Measurements from ENCODE around the gene OR2L2. TPM values are rescaled to one million over a fixed set of nuclear protein-coding genes. Genes with fewer than 3 reads are reported as not detected.

OR2L2 gene
- not detected for polyA plus RNA-seq (2012; ENCODE audit: insufficient read length, low read depth)

GRCh38 chr1:248029770-248030169 is at the start of gene OR2L2:
Gene OR2L2, plus strand, starts transcription at chr1:248030070. Its CDS starts 8,198 bp downstream, at chr1:248038268.
- TF ChIP-seq TAF1 (IDR thresholded peaks at IDR 0.05; ENCODE audit: borderline replicate concordance, insufficient read depth, low read length) (no peak), SIN3A (IDR thresholded peaks at IDR 0.05; ENCODE audit: borderline replicate concordance, insufficient read depth, low read length) (no peak), REST (IDR thresholded peaks at IDR 0.05; ENCODE audit: insufficient read depth in 1 of 2, low read depth in 2 of 2, low read length in 2 of 2) (no peak)

- no peak for TF ChIP-seq POLR2AphosphoS5 (IDR thresholded peaks at IDR 0.05; ENCODE audit: low read depth, low read length)
- no peak for TF ChIP-seq SIN3A (IDR thresholded peaks at IDR 0.05; ENCODE audit: borderline replicate concordance, insufficient read depth, low read length)
- TF ChIP-seq REST (IDR thresholded peaks at IDR 0.05; ENCODE audit: insufficient read depth in 1 of 2, low read depth in 2 of 2, low read length in 2 of 2) = no peak
- no peak for TF ChIP-seq TAF1 (IDR thresholded peaks at IDR 0.05; ENCODE audit: borderline replicate concordance, insufficient read depth, low read length)
- TF ChIP-seq FOXP2 (optimal IDR thresholded peaks at IDR 0.05; ENCODE audit: borderline replicate concordance, extremely low read depth, extremely low read length, insufficient read depth) = no peak
Observed at GRCh38 chr1:247992986-247993385, 36.9 kb upstream of the OR2L2 start.

GRCh38 chr1:247998811-247999210 is 31.1 kb upstream of the OR2L2 start:
- no peak for TF ChIP-seq TAF1 (IDR thresholded peaks at IDR 0.05; ENCODE audit: borderline replicate concordance, insufficient read depth, low read length)
- TF ChIP-seq FOXP2 (optimal IDR thresholded peaks at IDR 0.05; ENCODE audit: borderline replicate concordance, extremely low read depth, extremely low read length, insufficient read depth) = no peak
- TF ChIP-seq POLR2AphosphoS5 (IDR thresholded peaks at IDR 0.05; ENCODE audit: low read depth, low read length) = no peak
- TF ChIP-seq SIN3A (IDR thresholded peaks at IDR 0.05; ENCODE audit: borderline replicate concordance, insufficient read depth, low read length) = no peak
- TF ChIP-seq REST (IDR thresholded peaks at IDR 0.05; ENCODE audit: insufficient read depth in 1 of 2, low read depth in 2 of 2, low read length in 2 of 2) = no peak

- no peak for TF ChIP-seq REST (IDR thresholded peaks at IDR 0.05; ENCODE audit: insufficient read depth in 1 of 2, low read depth in 2 of 2, low read length in 2 of 2)
- no peak for TF ChIP-seq TAF1 (IDR thresholded peaks at IDR 0.05; ENCODE audit: borderline replicate concordance, insufficient read depth, low read length)
- TF ChIP-seq SIN3A (IDR thresholded peaks at IDR 0.05; ENCODE audit: borderline replicate concordance, insufficient read depth, low read length) = no peak
- no peak for TF ChIP-seq FOXP2 (optimal IDR thresholded peaks at IDR 0.05; ENCODE audit: borderline replicate concordance, extremely low read depth, extremely low read length, insufficient read depth)
- no peak for TF ChIP-seq POLR2AphosphoS5 (IDR thresholded peaks at IDR 0.05; ENCODE audit: low read depth, low read length)
Observed at GRCh38 chr1:248000169-248000568, 29.7 kb upstream of the OR2L2 start.

GRCh38 chr1:248007778-248008177 is 22.1 kb upstream of the OR2L2 start:
- TF ChIP-seq FOXP2 (optimal IDR thresholded peaks at IDR 0.05; ENCODE audit: borderline replicate concordance, extremely low read depth, extremely low read length, insufficient read depth) (no peak), TAF1 (IDR thresholded peaks at IDR 0.05; ENCODE audit: borderline replicate concordance, insufficient read depth, low read length) (no peak), POLR2AphosphoS5 (IDR thresholded peaks at IDR 0.05; ENCODE audit: low read depth, low read length) (no peak), REST (IDR thresholded peaks at IDR 0.05; ENCODE audit: insufficient read depth in 1 of 2, low read depth in 2 of 2, low read length in 2 of 2) (no peak), SIN3A (IDR thresholded peaks at IDR 0.05; ENCODE audit: borderline replicate concordance, insufficient read depth, low read length) (no peak)

All from PFSK-1 (cell line).